Measurements from ENCODE around the gene MMP2.

The MMP2 gene

GRCh38 chr16:55469821-55470532, 9.0 kb upstream of the MMP2 start:
- DNase-seq = no peak

- DNase-seq = no peak
Measured at GRCh38 chr16:55470533-55471371, 8.2 kb upstream of the MMP2 start.

GRCh38 chr16:55471448-55472097, 7.4 kb upstream of the MMP2 start:
- DNase-seq = no peak

- no peak for DNase-seq
Measured at GRCh38 chr16:55473587-55473986, 5.4 kb upstream of the MMP2 start.

GRCh38 chr16:55474821-55475220, 4.2 kb upstream of the MMP2 start:
- DNase-seq = no peak

GRCh38 chr16:55475919-55476318, 3.1 kb upstream of the MMP2 start:
- DNase-seq = no peak

- DNase-seq = no peak
Measured at GRCh38 chr16:55476625-55477533, 2.1 kb upstream of the MMP2 start.

GRCh38 chr16:55477736-55478135, 1.3 kb upstream of the MMP2 start:
- DNase-seq = no peak

GRCh38 chr16:55479430-55480140, 587 bp downstream of the MMP2 start:
- DNase-seq = no peak

- no peak for DNase-seq
Measured at GRCh38 chr16:55480228-55480655, 1.2 kb downstream of the MMP2 start.

- no peak for DNase-seq
Measured at GRCh38 chr16:55481023-55481422, 2.0 kb downstream of the MMP2 start.

GRCh38 chr16:55482056-55482455, 3.1 kb downstream of the MMP2 start:
- no peak for DNase-seq

- DNase-seq = no peak
Measured at GRCh38 chr16:55487048-55487803, 8.2 kb downstream of the MMP2 start.

GRCh38 chr16:55488306-55488705, 9.3 kb downstream of the MMP2 start:
- DNase-seq = no peak

GRCh38 chr16:55489119-55489955, 10.3 kb downstream of the MMP2 start:
- no peak for DNase-seq

GRCh38 chr16:55489956-55490265, 10.9 kb downstream of the MMP2 start:
- no peak for DNase-seq

GRCh38 chr16:55490301-55490700, 11.3 kb downstream of the MMP2 start:
- no peak for DNase-seq

GRCh38 chr16:55491691-55492090, 12.7 kb downstream of the MMP2 start:
- no peak for DNase-seq

GRCh38 chr16:55492756-55493380, 13.9 kb downstream of the MMP2 start:
- no peak for DNase-seq

- DNase-seq = no peak
Measured at GRCh38 chr16:55494994-55495421, 16.0 kb downstream of the MMP2 start.
